SK-N-SH treated with all-trans-retinoic acid at 6 μM for 48 hours (cell line): Measurements from ENCODE around the gene PSEN1.

Experiments used
- ARNTL ChIP-seq: fragments of 450-650 bp; formaldehyde crosslinking; IDR thresholded peaks from 2 replicates; pipeline ENCODE4 v1.5.0; 2020; ENCODE audit warnings: low read depth, mild to moderate bottlenecking, moderate library complexity, borderline replicate concordance
- OSR1 ChIP-seq: fragments of 250-450 bp; sonication (Bioruptor Pico); IDR thresholded peaks from 2 replicates; pipeline ENCODE4 v1.8.0; 2022; ENCODE audit warnings: moderate library complexity, mild to moderate bottlenecking, inconsistent platforms
- RARB ChIP-seq: fragments of 250-450 bp; sonication (Bioruptor Pico); IDR thresholded peaks from 2 replicates; pipeline ENCODE4 v1.8.0; 2021; ENCODE audit warnings: mild to moderate bottlenecking, moderate library complexity
- ZC3H10 ChIP-seq: fragments of 250-450 bp; sonication (Bioruptor Pico); IDR thresholded peaks from 2 replicates; pipeline ENCODE4 v1.5.1; 2021; ENCODE audit warnings: mild to moderate bottlenecking, moderate library complexity
- ZNF565 ChIP-seq: fragments of 450-650 bp; formaldehyde crosslinking; conservative IDR thresholded peaks from 2 replicates; pipeline ENCODE4 v1.5.0; 2020; ENCODE audit warnings: low read depth, mild to moderate bottlenecking, moderate library complexity
- TF ChIP-seq, protein P1 (sequence below): fragments of 250-450 bp; sonication (Bioruptor Pico); IDR thresholded peaks from 2 replicates; pipeline ENCODE4 v1.8.0; 2020; ENCODE audit warnings: mild to moderate bottlenecking, moderate library complexity, borderline replicate concordance
- TF ChIP-seq, protein P2 (sequence below): fragments of 250-450 bp; sonication (Bioruptor Pico); IDR thresholded peaks from 2 replicates; pipeline ENCODE4 v1.5.1; 2020; ENCODE audit warnings: low read depth, mild to moderate bottlenecking, moderate library complexity

DNA sequence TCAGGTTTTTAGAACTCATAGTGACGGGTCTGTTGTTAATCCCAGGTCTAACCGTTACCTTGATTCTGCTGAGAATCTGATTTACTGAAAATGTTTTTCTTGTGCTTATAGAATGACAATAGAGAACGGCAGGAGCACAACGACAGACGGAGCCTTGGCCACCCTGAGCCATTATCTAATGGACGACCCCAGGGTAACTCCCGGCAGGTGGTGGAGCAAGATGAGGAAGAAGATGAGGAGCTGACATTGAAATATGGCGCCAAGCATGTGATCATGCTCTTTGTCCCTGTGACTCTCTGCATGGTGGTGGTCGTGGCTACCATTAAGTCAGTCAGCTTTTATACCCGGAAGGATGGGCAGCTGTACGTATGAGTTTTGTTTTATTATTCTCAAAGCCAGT is 34.4 kb downstream of the PSEN1 start:
- TF ChIP-seq, protein P1, sequence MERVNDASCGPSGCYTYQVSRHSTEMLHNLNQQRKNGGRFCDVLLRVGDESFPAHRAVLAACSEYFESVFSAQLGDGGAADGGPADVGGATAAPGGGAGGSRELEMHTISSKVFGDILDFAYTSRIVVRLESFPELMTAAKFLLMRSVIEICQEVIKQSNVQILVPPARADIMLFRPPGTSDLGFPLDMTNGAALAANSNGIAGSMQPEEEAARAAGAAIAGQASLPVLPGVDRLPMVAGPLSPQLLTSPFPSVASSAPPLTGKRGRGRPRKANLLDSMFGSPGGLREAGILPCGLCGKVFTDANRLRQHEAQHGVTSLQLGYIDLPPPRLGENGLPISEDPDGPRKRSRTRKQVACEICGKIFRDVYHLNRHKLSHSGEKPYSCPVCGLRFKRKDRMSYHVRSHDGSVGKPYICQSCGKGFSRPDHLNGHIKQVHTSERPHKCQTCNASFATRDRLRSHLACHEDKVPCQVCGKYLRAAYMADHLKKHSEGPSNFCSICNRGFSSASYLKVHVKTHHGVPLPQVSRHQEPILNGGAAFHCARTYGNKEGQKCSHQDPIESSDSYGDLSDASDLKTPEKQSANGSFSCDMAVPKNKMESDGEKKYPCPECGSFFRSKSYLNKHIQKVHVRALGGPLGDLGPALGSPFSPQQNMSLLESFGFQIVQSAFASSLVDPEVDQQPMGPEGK: no peak
- TF ChIP-seq ZNF565 (CRISPR knock-in tag) (no peak), ZC3H10 (CRISPR knock-in tag) (no peak), RARB (CRISPR knock-in tag) (no peak), OSR1 (no peak), ARNTL (CRISPR knock-in tag) (no peak)
- TF ChIP-seq, protein P2, sequence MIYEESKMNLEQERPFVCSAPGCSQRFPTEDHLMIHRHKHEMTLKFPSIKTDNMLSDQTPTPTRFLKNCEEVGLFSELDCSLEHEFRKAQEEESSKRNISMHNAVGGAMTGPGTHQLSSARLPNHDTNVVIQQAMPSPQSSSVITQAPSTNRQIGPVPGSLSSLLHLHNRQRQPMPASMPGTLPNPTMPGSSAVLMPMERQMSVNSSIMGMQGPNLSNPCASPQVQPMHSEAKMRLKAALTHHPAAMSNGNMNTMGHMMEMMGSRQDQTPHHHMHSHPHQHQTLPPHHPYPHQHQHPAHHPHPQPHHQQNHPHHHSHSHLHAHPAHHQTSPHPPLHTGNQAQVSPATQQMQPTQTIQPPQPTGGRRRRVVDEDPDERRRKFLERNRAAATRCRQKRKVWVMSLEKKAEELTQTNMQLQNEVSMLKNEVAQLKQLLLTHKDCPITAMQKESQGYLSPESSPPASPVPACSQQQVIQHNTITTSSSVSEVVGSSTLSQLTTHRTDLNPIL (CRISPR knock-in tag): no peak
